Activated CD4-positive, alpha-beta T cell treated with anti-CD3 and anti-CD28 coated beads, Interleukin-2, amount 10 ng/mL, durations not matched to agents 24 days and 14 days (primary cell): ENCODE measurements around the gene ASPRV1. TPM values are rescaled to one million over a fixed set of nuclear protein-coding genes. Genes with fewer than 3 reads are reported as not detected.

ENCODE experiments used
- DNase-seq: peaks from one replicate; pipeline ENCODE4 v3.0.0; 2022
- H3K27ac Mint-ChIP-seq: one replicate; pipeline ENCODE4 v1.8.0; 2022; ENCODE audit warnings: mild to moderate bottlenecking, mixed read lengths
- H3K27me3 Mint-ChIP-seq: one replicate; pipeline ENCODE4 v1.8.0; 2022; ENCODE audit warnings: mixed read lengths
- H3K36me3 Mint-ChIP-seq: one replicate; pipeline ENCODE4 v1.8.0; 2022; ENCODE audit warnings: low read depth, mild to moderate bottlenecking, mixed read lengths
- H3K4me1 Mint-ChIP-seq: one replicate; pipeline ENCODE4 v1.8.0; 2021; ENCODE audit warnings: mixed read lengths
- H3K4me3 Mint-ChIP-seq: one replicate; pipeline ENCODE4 v1.8.0; 2022; ENCODE audit warnings: mild to moderate bottlenecking, moderate library complexity, mixed read lengths
- H3K9me3 Mint-ChIP-seq: one replicate; pipeline ENCODE4 v1.8.0; 2021; ENCODE audit warnings: mixed read lengths
- intact Hi-C: fragments of 100-400 bp; cut with micrococcal nuclease; formaldehyde crosslinking; loops from one replicate; pipeline ENCODE4 v1.15.1; 2023
- total RNA-seq: library from RNA; stranded (reverse); gene quantifications from 2 replicates; pipeline ENCODE4 v1.2.3, GENCODE V29; 2022

ASPRV1 gene
- total RNA-seq, 1 donor from 2014 or later, result 0.75 TPM

DNA sequence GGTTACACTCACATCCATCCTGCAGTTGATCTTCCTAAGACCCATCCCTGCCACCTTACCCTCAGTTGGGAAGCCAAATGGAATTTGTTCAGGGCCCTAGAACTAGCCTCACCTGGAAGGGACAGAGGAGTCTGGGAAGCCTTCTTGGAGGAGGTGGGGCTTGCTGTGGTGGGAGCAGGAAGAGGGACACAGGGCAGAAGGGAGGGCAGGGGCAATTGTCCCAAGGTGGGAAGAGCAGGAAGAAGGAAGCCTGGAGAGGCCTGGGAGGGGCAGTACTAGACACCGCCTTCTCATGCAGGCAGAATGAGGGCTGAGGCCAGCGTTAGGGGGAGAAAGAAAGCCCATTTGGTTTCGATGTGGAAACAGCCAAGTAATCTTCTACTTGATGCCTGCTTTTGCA lies 34.1 kb upstream of the ASPRV1 start:
- no peaks in the 10 kb centered on the region for H3K27me3 Mint-ChIP-seq
- no peak overlapping the region for H3K4me3 Mint-ChIP-seq
- H3K4me1 Mint-ChIP-seq, result peaks cover 23% of the 10 kb centered on the region
- intact Hi-C loops, result loop anchor here (5.0 kb wide), 1 partner anchor 78 kb away; the partner anchor contains the start of gene MXD1
- DNase-seq, result no peak
- H3K27ac Mint-ChIP-seq, result peak overlapping the region; percentile 37
- H3K9me3 Mint-ChIP-seq, result no peaks in the 10 kb centered on the region
- peaks cover 14% of the 10 kb centered on the region for H3K36me3 Mint-ChIP-seq

GRCh38 chr2:69994166-69994565 lies 32.7 kb upstream of the ASPRV1 start:
- Mint-ChIP-seq H3K4me3 (no peak overlapping the region), H3K36me3 (peaks cover 14% of the 10 kb centered on the region), H3K9me3 (no peaks in the 10 kb centered on the region), H3K27me3 (no peaks in the 10 kb centered on the region), H3K27ac (no peak overlapping the region), H3K4me1 (peaks cover 21% of the 10 kb centered on the region)
- intact Hi-C loops, result no loop called here
- DNase-seq, result no peak

- H3K4me1 Mint-ChIP-seq, result peaks cover 24% of the 10 kb centered on the region
- peaks cover 14% of the 10 kb centered on the region for H3K36me3 Mint-ChIP-seq
- intact Hi-C loops, result no loop called here
- no peaks in the 10 kb centered on the region for H3K27me3 Mint-ChIP-seq
- DNase-seq, result no peak
- no peaks in the 10 kb centered on the region for H3K9me3 Mint-ChIP-seq
- H3K4me3 Mint-ChIP-seq, result no peak overlapping the region
- H3K27ac Mint-ChIP-seq, result no peak overlapping the region
Measured at GRCh38 chr2:69993708-69994107, 32.3 kb upstream of the ASPRV1 start.

DNA sequence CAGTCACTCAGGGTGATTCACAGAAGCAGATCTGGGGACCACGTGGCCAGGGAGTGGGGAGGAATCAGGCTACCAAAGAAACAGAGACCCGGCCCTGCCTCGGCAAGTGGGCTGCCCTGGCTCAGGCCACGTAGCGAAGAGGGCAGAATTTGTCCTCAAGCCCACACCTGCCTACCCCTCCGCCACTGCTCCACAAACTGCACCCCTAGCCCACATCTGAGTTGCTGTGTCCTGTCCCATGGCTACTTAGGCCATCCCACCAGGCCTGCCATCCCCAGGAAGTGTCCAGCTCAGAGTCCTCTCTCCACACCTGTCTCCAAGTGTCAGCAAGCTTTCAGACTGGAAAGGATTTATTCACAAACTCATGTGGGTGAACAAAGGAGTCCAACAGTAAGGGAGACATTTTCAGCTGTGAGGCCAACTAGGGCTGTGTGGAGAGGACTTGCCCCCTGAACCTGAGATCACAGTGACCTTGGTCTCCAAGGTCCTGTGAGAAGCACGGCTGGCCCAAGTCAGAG lies 31.7 kb upstream of the ASPRV1 start:
- Mint-ChIP-seq H3K36me3 (peaks cover 14% of the 10 kb centered on the region), H3K27me3 (no peaks in the 10 kb centered on the region), H3K27ac (no peak overlapping the region), H3K9me3 (no peaks in the 10 kb centered on the region), H3K4me1 (peaks cover 27% of the 10 kb centered on the region), H3K4me3 (no peak overlapping the region)
- no peak for DNase-seq
- intact Hi-C loops, result no loop called here

- Mint-ChIP-seq H3K27ac (no peak overlapping the region), H3K27me3 (no peaks in the 10 kb centered on the region), H3K4me3 (no peak overlapping the region), H3K36me3 (peaks cover 14% of the 10 kb centered on the region), H3K9me3 (no peaks in the 10 kb centered on the region), H3K4me1 (peaks cover 23% of the 10 kb centered on the region)
- DNase-seq, result no peak
- intact Hi-C loops, result no loop called here
Measured at GRCh38 chr2:69992310-69993047, 31.0 kb upstream of the ASPRV1 start.

GRCh38 chr2:69989441-69990105 lies 28.1 kb upstream of the ASPRV1 start:
- no peak overlapping the region for H3K4me3 Mint-ChIP-seq
- H3K36me3 Mint-ChIP-seq, result peaks cover 8% of the 10 kb centered on the region
- intact Hi-C loops, result no loop called here
- H3K4me1 Mint-ChIP-seq, result peaks cover 14% of the 10 kb centered on the region
- DNase-seq, result no peak
- no peak overlapping the region for H3K27ac Mint-ChIP-seq
- H3K9me3 Mint-ChIP-seq, result peaks cover 3% of the 10 kb centered on the region
- H3K27me3 Mint-ChIP-seq, result no peaks in the 10 kb centered on the region

DNA sequence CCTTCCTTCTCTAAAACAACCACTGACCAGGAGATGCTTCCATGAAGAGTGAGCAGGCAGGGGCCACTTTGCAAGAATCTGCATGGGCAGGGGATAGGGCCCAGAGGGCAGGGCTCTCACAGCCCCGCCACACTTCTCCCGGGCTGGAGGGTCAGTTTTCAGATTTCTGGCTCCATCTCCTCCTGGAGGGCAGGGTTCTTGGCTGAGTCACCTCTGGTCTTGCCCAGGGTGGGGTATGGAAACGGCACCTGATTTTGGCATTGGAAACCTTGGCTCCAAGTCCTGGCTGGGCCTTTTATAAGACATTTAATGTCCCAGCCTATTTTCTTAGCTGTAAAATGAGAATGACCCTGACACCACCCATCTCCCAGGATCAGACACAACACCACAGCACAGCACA lies 27.6 kb upstream of the ASPRV1 start:
- no peak for DNase-seq
- H3K9me3 Mint-ChIP-seq, result peaks cover 3% of the 10 kb centered on the region
- H3K36me3 Mint-ChIP-seq, result peaks cover 6% of the 10 kb centered on the region
- intact Hi-C loops, result no loop called here
- H3K27ac Mint-ChIP-seq, result no peak overlapping the region
- H3K4me3 Mint-ChIP-seq, result no peak overlapping the region
- H3K27me3 Mint-ChIP-seq, result no peaks in the 10 kb centered on the region
- H3K4me1 Mint-ChIP-seq, result peaks cover 14% of the 10 kb centered on the region

- H3K36me3 Mint-ChIP-seq, result peaks cover 2% of the 10 kb centered on the region
- intact Hi-C loops, result no loop called here
- DNase-seq, result no peak
- H3K4me3 Mint-ChIP-seq, result no peak overlapping the region
- H3K9me3 Mint-ChIP-seq, result peaks cover 3% of the 10 kb centered on the region
- H3K27ac Mint-ChIP-seq, result peak overlapping the region; percentile 56
- peaks cover 12% of the 10 kb centered on the region for H3K4me1 Mint-ChIP-seq
- H3K27me3 Mint-ChIP-seq, result no peaks in the 10 kb centered on the region
Measured at GRCh38 chr2:69988086-69988635, 26.7 kb upstream of the ASPRV1 start.

DNA sequence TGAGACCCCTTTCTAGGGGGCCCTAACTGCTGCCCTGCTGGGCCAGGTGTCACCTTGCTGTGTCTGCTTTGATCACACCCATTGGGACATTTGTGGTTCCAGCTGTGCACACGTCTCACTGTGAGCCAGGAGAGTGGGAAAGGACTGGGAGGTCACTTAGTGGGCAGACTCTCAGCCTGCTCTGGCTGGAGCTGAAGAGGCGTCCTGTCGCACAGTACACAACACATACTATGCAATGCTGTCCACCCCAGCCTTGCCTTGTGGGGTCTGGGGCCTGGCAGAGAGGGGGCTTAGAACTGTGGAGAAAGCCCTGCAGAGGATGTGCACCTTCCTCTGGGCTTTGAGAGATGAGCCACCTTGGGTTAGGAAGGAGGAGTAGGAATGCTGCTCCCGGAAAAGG lies 25.3 kb upstream of the ASPRV1 start:
- intact Hi-C loops, result no loop called here
- peaks cover 3% of the 10 kb centered on the region for H3K9me3 Mint-ChIP-seq
- no peak overlapping the region for H3K27ac Mint-ChIP-seq
- H3K4me3 Mint-ChIP-seq, result no peak overlapping the region
- no peak for DNase-seq
- H3K27me3 Mint-ChIP-seq, result no peaks in the 10 kb centered on the region
- peaks cover 2% of the 10 kb centered on the region for H3K36me3 Mint-ChIP-seq
- H3K4me1 Mint-ChIP-seq, result peaks cover 12% of the 10 kb centered on the region

- intact Hi-C loops, result no loop called here
- no peak for DNase-seq
- Mint-ChIP-seq H3K36me3 (peaks cover 2% of the 10 kb centered on the region), H3K4me3 (no peak overlapping the region), H3K9me3 (peaks cover 3% of the 10 kb centered on the region), H3K27me3 (no peaks in the 10 kb centered on the region), H3K4me1 (peaks cover 8% of the 10 kb centered on the region), H3K27ac (no peak overlapping the region)
Measured at GRCh38 chr2:69985688-69986087, 24.3 kb upstream of the ASPRV1 start.

GRCh38 chr2:69985216-69985615 lies 23.8 kb upstream of the ASPRV1 start:
- Mint-ChIP-seq H3K4me3 (no peak overlapping the region), H3K27ac (no peak overlapping the region), H3K9me3 (peaks cover 3% of the 10 kb centered on the region), H3K4me1 (peaks cover 8% of the 10 kb centered on the region), H3K36me3 (no peaks in the 10 kb centered on the region), H3K27me3 (no peaks in the 10 kb centered on the region)
- intact Hi-C loops, result no loop called here
- DNase-seq, result no peak

DNA sequence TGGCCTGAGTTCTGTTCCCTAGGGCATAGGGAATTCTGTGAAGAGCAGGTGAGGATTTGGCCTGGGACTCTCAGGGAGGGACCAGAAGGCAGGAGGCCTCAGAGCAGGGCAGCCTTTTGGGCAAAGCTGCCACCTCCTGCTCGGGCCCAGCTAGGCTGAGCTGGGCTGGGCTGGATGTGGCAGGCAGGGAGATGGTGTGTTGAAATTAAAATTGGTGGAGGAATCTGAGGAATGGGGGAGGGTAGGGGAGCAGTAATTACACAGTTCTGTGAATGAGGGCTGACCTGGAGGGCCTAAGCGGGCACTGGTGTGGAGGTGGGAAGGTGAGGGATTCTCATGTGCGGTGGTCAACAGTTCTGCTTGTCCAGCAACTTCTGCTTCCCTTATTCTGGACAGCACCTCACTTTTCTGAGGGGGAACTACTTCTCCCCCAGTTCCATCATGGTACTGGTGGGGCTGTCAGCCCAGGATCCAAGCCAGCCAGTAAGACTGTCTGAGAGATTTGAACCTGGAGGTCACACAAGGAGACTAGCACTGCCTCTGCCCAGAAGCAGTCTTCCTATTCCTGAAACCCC lies 22.0 kb upstream of the ASPRV1 start:
- no peak for DNase-seq
- no peak overlapping the region for H3K27ac Mint-ChIP-seq
- intact Hi-C loops, result no loop called here
- H3K4me3 Mint-ChIP-seq, result no peak overlapping the region
- peaks cover 1% of the 10 kb centered on the region for H3K36me3 Mint-ChIP-seq
- H3K9me3 Mint-ChIP-seq, result peaks cover 3% of the 10 kb centered on the region
- H3K27me3 Mint-ChIP-seq, result no peaks in the 10 kb centered on the region
- H3K4me1 Mint-ChIP-seq, result peaks cover 3% of the 10 kb centered on the region

- intact Hi-C loops, result no loop called here
- Mint-ChIP-seq H3K36me3 (peaks cover 3% of the 10 kb centered on the region), H3K9me3 (peaks cover 1% of the 10 kb centered on the region), H3K27me3 (no peaks in the 10 kb centered on the region), H3K4me1 (peaks cover 9% of the 10 kb centered on the region), H3K4me3 (no peak overlapping the region), H3K27ac (no peak overlapping the region)
- DNase-seq, result no peak
Measured at GRCh38 chr2:69979902-69980807, 18.7 kb upstream of the ASPRV1 start.
